Osteoblast (primary cell): ENCODE results near the gene CCR5AS.
"Not testable (repeated sequence)": the region's sequence is repeated elsewhere in the genome, so short reads cannot be mapped to it uniquely, and the experiment has no call there.

Experiments
- DNase-seq: peaks from one replicate; pipeline ENCODE4 v3.0.0; 2011; ENCODE audit warnings: low spot score, mixed read lengths; ENCODE audit not compliant: insufficient read length; ENCODE audit errors: missing footprints
- H2AFZ ChIP-seq: 2 replicates; pipeline ENCODE4 v1.6.0; 2011; ENCODE audit warnings: mild to moderate bottlenecking, low read length
- H3K27ac ChIP-seq: 2 replicates; pipeline ENCODE4 v1.5.1; 2011; ENCODE audit warnings: mild to moderate bottlenecking, low read depth, low read length, moderate library complexity
- H3K27me3 ChIP-seq: 2 replicates; pipeline ENCODE4 v1.6.0; 2012; ENCODE audit warnings: mild to moderate bottlenecking, control low read depth, inconsistent platforms, low read length, moderate library complexity; ENCODE audit not compliant: insufficient read depth
- H3K36me3 ChIP-seq: 2 replicates; pipeline ENCODE4 v1.5.1; 2011; ENCODE audit warnings: mild to moderate bottlenecking, low read length, control low read depth, moderate library complexity; ENCODE audit not compliant: insufficient read depth
- H3K4me1 ChIP-seq: 2 replicates; pipeline ENCODE4 v1.5.1; 2011; ENCODE audit warnings: mild to moderate bottlenecking, low read length, control low read depth, moderate library complexity; ENCODE audit not compliant: insufficient read depth
- H3K4me2 ChIP-seq: 2 replicates; pipeline ENCODE4 v1.6.0; 2011; ENCODE audit warnings: mild to moderate bottlenecking, low read length; ENCODE audit not compliant: insufficient read depth
- H3K4me3 ChIP-seq: fragments of 200-600 bp; sonication (generic); 3 replicates; pipeline ENCODE4 v1.5.1; 2012; ENCODE audit warnings: mild to moderate bottlenecking, low read length, inconsistent platforms; ENCODE audit not compliant: insufficient read depth
- H3K79me2 ChIP-seq: 2 replicates; pipeline ENCODE4 v1.6.0; 2012; ENCODE audit warnings: mild to moderate bottlenecking, low read length, control low read depth, inconsistent platforms; ENCODE audit not compliant: insufficient read depth
- H3K9me3 ChIP-seq: 2 replicates; pipeline ENCODE4 v1.5.1; 2011; ENCODE audit warnings: low read depth, low read length, control low read depth
- H4K20me1 ChIP-seq: 2 replicates; pipeline ENCODE4 v1.6.0; 2012; ENCODE audit warnings: mild to moderate bottlenecking, low read length, control low read depth; ENCODE audit not compliant: insufficient read depth
- TF ChIP-seq, protein P1 (sequence below): IDR thresholded peaks from 2 replicates; pipeline ENCODE4 v1.5.1; 2011; ENCODE audit warnings: mild to moderate bottlenecking, low read depth, low read length, moderate library complexity; ENCODE audit errors: extremely low read depth

Gene CCR5AS

DNA sequence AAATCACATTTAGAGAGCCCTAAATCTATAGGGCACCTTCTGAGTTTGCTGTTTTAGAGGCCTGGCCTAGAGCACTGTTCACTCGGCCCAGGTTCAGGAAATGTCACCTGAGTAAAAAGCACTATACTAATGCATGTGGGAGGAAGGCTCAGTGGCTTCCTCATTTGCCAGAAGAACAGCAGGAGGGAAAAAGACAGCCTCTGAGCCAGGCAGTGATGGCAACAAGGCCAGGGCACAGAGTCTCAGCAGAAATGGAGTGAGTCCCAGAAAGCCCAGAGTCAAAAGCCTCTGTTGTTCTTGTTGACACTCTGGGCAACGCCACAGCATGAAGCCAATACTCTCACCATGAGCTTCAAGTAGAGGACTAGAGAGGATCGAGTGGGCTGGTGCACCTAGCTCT is 32.0 kb upstream of the CCR5AS start:
- no peaks in the 10 kb centered on the region for H4K20me1 ChIP-seq
- no peak for DNase-seq
- H3K79me2 ChIP-seq, result no peaks in the 10 kb centered on the region
- H3K4me1 ChIP-seq, result no peaks in the 10 kb centered on the region
- H3K4me3 ChIP-seq, result no peak overlapping the region
- H3K36me3 ChIP-seq, result no peaks in the 10 kb centered on the region
- H2AFZ ChIP-seq, result no peak overlapping the region
- H3K27me3 ChIP-seq, result peaks cover 13% of the 10 kb centered on the region
- TF ChIP-seq, protein P1, sequence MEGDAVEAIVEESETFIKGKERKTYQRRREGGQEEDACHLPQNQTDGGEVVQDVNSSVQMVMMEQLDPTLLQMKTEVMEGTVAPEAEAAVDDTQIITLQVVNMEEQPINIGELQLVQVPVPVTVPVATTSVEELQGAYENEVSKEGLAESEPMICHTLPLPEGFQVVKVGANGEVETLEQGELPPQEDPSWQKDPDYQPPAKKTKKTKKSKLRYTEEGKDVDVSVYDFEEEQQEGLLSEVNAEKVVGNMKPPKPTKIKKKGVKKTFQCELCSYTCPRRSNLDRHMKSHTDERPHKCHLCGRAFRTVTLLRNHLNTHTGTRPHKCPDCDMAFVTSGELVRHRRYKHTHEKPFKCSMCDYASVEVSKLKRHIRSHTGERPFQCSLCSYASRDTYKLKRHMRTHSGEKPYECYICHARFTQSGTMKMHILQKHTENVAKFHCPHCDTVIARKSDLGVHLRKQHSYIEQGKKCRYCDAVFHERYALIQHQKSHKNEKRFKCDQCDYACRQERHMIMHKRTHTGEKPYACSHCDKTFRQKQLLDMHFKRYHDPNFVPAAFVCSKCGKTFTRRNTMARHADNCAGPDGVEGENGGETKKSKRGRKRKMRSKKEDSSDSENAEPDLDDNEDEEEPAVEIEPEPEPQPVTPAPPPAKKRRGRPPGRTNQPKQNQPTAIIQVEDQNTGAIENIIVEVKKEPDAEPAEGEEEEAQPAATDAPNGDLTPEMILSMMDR, result no peak
- no peak overlapping the region for H3K4me2 ChIP-seq
- H3K9me3 ChIP-seq, result no peaks in the 10 kb centered on the region
- H3K27ac ChIP-seq, result no peak overlapping the region

DNA sequence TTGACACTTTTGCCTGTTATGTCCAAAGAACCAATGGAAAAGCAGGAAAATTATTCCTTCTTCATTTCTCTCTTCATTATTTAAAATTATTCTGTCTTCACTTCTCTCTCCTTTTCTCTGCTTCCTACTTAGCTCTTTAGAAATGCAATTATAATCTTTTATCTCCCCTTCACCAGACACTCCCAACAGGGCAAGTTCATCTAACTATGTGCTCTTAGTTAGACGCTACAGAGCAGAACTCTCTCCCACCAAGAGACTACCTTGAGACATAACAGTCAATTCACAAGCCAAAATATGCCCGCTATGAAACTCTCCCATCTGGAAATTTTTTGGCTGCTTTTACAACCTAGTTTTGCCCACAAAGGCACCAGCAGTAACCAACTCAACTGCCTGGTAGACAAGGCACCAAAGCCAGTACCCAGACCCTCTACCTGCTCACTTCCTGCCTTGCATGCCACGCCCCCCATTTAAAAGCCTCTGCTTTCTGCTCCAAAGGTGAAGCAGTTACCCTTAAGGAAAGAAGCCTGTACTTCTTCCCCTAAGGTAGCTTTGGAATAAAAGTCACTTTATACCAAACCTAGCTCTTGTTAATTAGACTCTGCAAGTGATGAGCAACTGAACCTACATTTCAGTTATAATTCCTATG is 28.3 kb upstream of the CCR5AS start:
- H3K4me2 ChIP-seq, result no peak overlapping the region
- H3K27ac ChIP-seq, result no peak overlapping the region
- H3K4me3 ChIP-seq, result no peak overlapping the region
- H4K20me1 ChIP-seq, result no peaks in the 10 kb centered on the region
- H3K9me3 ChIP-seq, result no peaks in the 10 kb centered on the region
- TF ChIP-seq, protein P1, result no peak
- H3K27me3 ChIP-seq, result peaks cover 13% of the 10 kb centered on the region
- H3K4me1 ChIP-seq, result no peaks in the 10 kb centered on the region
- DNase-seq, result no peak
- no peaks in the 10 kb centered on the region for H3K36me3 ChIP-seq
- no peaks in the 10 kb centered on the region for H3K79me2 ChIP-seq
- no peak overlapping the region for H2AFZ ChIP-seq

DNA sequence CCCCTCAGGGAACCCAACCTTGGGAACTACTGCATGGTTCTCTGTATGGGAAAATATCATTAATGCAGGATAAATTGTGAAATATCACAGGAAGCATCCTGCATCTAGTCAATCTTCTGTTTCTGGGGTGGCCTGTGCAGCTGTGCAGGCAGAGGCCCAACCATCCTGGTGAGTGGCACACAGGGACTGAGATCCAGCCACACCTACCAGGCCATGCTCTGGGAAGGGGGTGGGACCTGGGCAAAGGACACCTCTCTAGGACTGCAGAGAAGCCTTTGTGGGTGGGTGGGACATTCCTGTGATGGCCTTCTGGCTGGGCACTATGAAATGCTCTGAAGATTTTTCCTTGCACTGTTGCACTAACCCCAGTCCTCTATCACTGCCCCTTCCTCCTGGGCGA is 27.0 kb upstream of the CCR5AS start:
- no peaks in the 10 kb centered on the region for H3K36me3 ChIP-seq
- no peaks in the 10 kb centered on the region for H4K20me1 ChIP-seq
- no peak overlapping the region for H2AFZ ChIP-seq
- no peak for DNase-seq
- H3K4me2 ChIP-seq, result no peak overlapping the region
- H3K9me3 ChIP-seq, result no peaks in the 10 kb centered on the region
- peaks cover 9% of the 10 kb centered on the region for H3K27me3 ChIP-seq
- no peaks in the 10 kb centered on the region for H3K4me1 ChIP-seq
- no peak overlapping the region for H3K4me3 ChIP-seq
- H3K27ac ChIP-seq, result no peak overlapping the region
- H3K79me2 ChIP-seq, result no peaks in the 10 kb centered on the region
- TF ChIP-seq, protein P1, result no peak

DNA sequence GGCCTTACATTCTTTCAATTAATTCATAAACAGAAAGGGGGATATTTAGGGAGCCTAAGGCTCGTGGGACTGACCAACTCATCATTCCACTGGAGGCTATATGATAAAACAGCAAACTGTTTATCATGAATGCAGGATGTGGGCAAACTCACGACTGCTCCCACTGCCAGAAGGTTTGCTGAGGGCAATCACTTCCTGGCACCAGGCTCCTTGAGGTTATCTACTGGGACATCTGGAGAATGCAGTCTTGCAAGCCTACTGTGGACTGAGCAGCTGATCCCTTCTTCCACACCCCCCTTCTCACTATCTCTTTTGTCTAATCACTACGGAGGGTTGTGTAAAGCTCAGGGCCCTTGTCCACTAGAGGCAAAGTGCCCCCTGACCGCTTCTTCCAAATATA is 26.3 kb upstream of the CCR5AS start:
- H3K4me2 ChIP-seq, H2AFZ ChIP-seq, H4K20me1 ChIP-seq, H3K9me3 ChIP-seq, H3K79me2 ChIP-seq, DNase-seq, H3K36me3 ChIP-seq, H3K27ac ChIP-seq, H3K4me1 ChIP-seq, H3K4me3 ChIP-seq: not testable (repeated sequence)
- H3K27me3 ChIP-seq, result peaks cover 11% of the 10 kb centered on the region

DNA sequence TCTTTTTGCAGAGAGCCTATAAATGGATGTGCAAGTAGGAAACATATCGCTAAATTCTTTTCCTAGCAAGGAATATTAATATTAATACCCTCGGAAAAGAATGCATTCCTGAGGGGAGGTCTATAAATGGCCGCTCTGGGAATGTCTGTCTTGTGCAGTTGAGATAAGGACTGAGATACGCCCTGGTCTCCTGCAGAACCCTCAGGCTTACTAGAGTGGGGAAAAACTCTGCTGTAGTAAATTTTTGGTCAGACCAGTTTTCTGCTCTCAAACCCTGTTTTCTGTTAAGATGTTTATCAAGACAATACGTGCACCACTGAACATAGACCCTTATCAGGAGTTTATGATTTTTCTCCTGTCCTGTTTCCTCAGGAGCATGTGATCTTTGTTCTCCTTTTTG is 25.0 kb upstream of the CCR5AS start:
- DNase-seq, H2AFZ ChIP-seq, H3K4me1 ChIP-seq, H3K36me3 ChIP-seq, H3K9me3 ChIP-seq, H3K4me3 ChIP-seq, H3K4me2 ChIP-seq, H3K27ac ChIP-seq, H3K79me2 ChIP-seq, H4K20me1 ChIP-seq: not testable (repeated sequence)
- H3K27me3 ChIP-seq, result peaks cover 11% of the 10 kb centered on the region

DNA sequence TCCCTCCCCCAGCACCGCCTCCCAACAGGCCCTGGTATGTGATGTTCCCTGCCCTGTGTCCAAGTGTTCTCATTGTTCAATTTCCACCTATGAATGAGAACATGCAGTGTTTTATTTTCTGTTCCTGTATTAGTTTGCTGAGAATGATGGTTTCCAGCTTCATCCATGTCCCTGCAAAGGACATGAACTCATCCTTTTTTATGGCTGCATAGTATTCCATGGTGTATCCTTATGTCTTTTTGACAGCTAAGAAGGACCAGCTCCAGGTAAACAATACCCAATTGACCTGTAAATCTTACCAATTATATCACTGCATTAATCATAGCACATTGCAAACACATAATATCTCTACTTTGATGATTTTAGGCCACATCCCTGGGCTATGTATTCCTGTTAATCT is 24.0 kb upstream of the CCR5AS start:
- H3K79me2 ChIP-seq, result not testable (repeated sequence)

More for the DNA sequence above, 24.0 kb upstream of the CCR5AS start:
- not testable (repeated sequence) for H2AFZ ChIP-seq, H3K9me3 ChIP-seq, H3K4me2 ChIP-seq, H3K36me3 ChIP-seq, DNase-seq, H3K4me3 ChIP-seq, H4K20me1 ChIP-seq, H3K27ac ChIP-seq, H3K4me1 ChIP-seq
- peaks cover 11% of the 10 kb centered on the region for H3K27me3 ChIP-seq
